ENCODE results near the gene CYB5R3.

- no peak for TF ChIP-seq CTCF (IDR thresholded peaks at IDR 0.05; ENCODE audit: low read depth, low read length, missing input control)
- TF ChIP-seq YY1 (IDR thresholded peaks at IDR 0.05) = peak; percentile 73
- no peak for TF ChIP-seq TAF1 (conservative IDR thresholded peaks at IDR 0.05)
- TF ChIP-seq JUND (IDR thresholded peaks at IDR 0.05) = no peak
- no peak for TF ChIP-seq FOXA1 (IDR thresholded peaks at IDR 0.05)
- TF ChIP-seq MAX (IDR thresholded peaks at IDR 0.05) = no peak
- no peak for TF ChIP-seq REST (IDR thresholded peaks at IDR 0.05)
These were observed at the start of gene CYB5R3 for GRCh38 chr22:42649246-42650099.

All from liver (tissue), 3 donors.